Activated naive CD4-positive, alpha-beta T cell treated with anti-CD3 and anti-CD28 coated beads, Interleukin-2, amount 50 U/mL, for 72 hours (primary cell): ENCODE data around the gene DIS3L2. TPM values are rescaled to one million over a fixed set of nuclear protein-coding genes. Genes with fewer than 3 reads are reported as not detected.

Source experiments
- ATAC-seq, 2 donors: fragments of 150-1000 bp; cut with Tn5 transposase; 2 replicates each; pipeline ENCODE4 v1.10.0; 2021; ENCODE audit warnings: mild to moderate bottlenecking in 2 of 2, moderate library complexity in 2 of 2
- DNase-seq, 2 donors: peaks; one replicate each; pipeline ENCODE4 v3.0.0; 2021 to 2022; ENCODE audit warnings: low spot score in 2 of 2
- H3K27ac Mint-ChIP-seq, 2 donors: one replicate each; pipeline ENCODE4 v1.8.0; 2022; ENCODE audit warnings: mild to moderate bottlenecking in 2 of 2, mixed read lengths in 2 of 2
- H3K36me3 Mint-ChIP-seq, 2 donors: one replicate each; pipeline ENCODE4 v1.8.0; 2022; ENCODE audit warnings: mixed read lengths in 2 of 2
- H3K9me3 Mint-ChIP-seq, 2 donors: one replicate each; pipeline ENCODE4 v1.8.0; 2022; ENCODE audit warnings: mixed read lengths in 2 of 2
- total RNA-seq, 2 donors: library from RNA; stranded (reverse); gene quantifications; one replicate each; pipeline ENCODE4 v1.2.3, GENCODE V29; 2022

Gene DIS3L2
- total RNA-seq, 2 donors from 2014 or later = 19.9 to 44.0 TPM

DNA sequence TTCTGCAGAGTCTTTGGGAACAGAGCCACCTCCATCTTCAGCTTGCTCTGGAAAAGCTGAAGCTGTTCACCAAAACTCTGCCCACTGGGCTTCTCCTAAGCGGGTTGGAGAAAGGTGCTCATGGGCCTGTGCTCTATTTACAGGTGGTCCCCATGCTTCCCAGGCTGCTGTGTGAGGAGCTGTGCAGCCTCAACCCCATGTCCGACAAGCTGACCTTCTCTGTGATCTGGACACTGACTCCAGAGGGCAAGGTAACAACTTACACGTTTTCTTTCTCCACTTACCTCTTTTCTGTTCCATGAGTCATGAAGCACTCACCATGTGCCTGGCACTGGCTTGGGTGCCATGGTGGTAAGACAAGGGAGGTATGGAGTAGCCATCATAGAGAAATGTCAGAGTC is 287.6 kb downstream of the DIS3L2 start:
- Mint-ChIP-seq H3K27ac (no peak overlapping the region), H3K9me3 (no peaks in the 10 kb centered on the region), H3K36me3 (peaks cover 0 to 5% of the 10 kb centered on the region in 2 donors)
- ATAC-seq (no peak), DNase-seq (no peak)

DNA sequence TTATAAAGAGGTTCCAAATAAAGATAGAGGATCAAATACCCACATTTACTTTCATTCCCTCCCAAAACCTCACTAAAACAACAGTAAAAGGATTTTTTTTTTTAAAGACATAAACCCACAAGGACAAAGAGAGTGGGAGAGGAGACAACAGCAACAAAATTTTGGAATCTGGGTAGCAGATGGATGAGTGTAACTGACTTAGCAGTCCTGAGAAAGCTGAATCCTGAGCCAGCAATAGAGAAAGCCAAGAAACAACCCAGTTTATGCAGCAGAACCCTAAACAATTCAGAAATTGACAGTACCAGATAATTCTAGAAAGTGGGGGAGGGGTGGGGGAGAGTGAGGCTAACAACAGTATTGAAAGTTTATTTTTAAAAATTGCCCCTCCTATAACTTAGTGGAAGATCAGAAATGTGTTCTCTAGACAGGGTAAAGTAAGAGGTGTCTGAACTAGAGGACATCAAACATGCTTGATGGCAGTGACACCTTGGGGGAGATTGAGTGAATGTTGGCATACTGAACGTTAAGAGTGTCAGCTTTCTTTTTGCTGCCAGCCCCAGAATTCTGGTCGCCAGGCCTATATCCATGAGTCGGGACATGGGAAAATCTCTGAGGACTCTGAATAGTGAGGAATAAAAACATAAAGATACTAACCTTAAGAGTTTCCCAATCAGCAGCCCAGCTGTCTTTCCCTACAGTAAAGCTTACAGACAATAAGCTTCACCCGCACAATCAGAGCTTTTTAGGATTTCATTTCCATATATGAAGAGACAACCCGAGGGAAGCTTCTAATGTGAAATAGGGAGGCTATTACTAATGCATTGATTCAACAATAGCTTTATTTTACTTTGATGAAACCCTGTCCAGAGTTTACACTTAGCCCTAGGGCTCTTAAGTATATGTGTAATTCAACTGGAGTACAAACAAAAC is 289.0 kb downstream of the DIS3L2 start:
- Mint-ChIP-seq H3K9me3 (no peaks in the 10 kb centered on the region), H3K27ac (peak overlapping the region; percentile 10 to 34), H3K36me3 (peaks cover 0 to 5% of the 10 kb centered on the region in 2 donors)
- DNase-seq (no peak), ATAC-seq (no peak)

GRCh38 chr2:232255033-232255432 is 293.5 kb downstream of the DIS3L2 start:
- no peaks in the 10 kb centered on the region for H3K9me3 Mint-ChIP-seq
- no peak overlapping the region for H3K27ac Mint-ChIP-seq
- ATAC-seq (no peak), DNase-seq (no peak)
- peaks cover 0 to 9% of the 10 kb centered on the region in 2 donors for H3K36me3 Mint-ChIP-seq

DNA sequence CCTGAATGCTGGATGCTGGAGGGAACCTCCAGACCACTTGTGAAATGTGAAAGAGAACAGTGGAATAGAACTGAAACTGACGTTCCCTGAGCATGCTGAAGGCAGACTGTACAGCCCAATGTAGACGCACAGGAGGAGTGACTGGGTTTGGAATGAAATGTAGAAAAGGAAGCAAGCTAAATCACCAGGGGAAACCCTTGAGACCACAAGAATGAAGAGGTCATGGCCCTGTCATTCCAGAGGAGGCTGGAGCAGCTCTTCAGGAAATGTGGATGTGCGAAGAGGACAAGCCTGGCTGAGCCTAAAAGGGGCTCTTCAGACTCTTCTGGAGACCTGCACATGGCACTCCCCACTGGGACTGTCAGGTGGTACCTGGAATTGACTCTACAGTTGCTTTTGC is 298.6 kb downstream of the DIS3L2 start:
- Mint-ChIP-seq H3K9me3 (no peaks in the 10 kb centered on the region), H3K36me3 (peaks cover 0 to 10% of the 10 kb centered on the region in 2 donors)
- ATAC-seq = no peak

DNA sequence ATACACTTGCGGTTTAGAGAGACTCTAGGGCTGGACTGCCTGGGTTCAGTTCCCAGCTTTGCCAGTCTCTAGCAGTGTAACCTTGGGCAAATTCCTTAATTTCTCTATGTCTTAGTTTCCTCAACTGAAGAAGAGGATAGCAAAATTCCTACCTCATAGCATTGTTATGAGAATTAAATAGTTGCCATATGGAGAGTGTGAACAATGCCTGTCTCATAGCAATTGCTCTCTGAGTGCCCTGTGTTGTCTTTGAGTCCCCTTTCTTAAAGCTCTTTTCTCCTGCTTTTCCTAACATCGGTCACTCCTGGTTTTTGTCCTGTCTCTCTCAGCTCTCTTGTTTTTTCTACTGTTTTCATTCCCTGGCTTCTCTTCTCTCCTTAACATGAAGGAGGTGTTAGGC is 300.3 kb downstream of the DIS3L2 start:
- H3K36me3 Mint-ChIP-seq = peaks cover 0 to 10% of the 10 kb centered on the region in 2 donors
- peak overlapping the region; percentile 15 to 66 for H3K27ac Mint-ChIP-seq
- DNase-seq = no peak
- ATAC-seq = no peak
- H3K9me3 Mint-ChIP-seq = no peaks in the 10 kb centered on the region

More for the DNA sequence above, 298.6 kb downstream of the DIS3L2 start:
- no peak overlapping the region for H3K27ac Mint-ChIP-seq
- DNase-seq = no peak

DNA sequence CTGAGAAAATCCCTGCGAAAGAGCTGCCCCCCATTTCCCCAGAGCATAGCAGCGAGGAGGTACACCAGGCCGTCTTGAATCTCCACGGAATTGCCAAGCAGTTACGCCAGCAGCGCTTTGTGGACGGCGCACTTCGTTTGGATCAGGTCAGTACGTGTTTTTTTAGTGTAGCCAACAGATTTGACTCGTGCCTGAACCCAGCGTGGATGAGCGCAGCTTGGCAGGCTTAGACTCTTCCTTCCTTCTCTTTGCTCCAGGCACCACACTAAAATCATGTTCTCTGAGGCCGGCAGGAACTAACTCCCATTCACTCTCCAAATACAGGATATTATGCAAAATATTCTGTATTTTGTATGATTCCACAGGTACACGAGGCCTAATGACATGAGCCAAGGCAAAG is 301.8 kb downstream of the DIS3L2 start:
- ATAC-seq (no peak), DNase-seq (no peak)
- H3K36me3 Mint-ChIP-seq = peaks cover 0 to 10% of the 10 kb centered on the region in 2 donors
- H3K9me3 Mint-ChIP-seq = no peaks in the 10 kb centered on the region
- H3K27ac Mint-ChIP-seq = no peak overlapping the region

DNA sequence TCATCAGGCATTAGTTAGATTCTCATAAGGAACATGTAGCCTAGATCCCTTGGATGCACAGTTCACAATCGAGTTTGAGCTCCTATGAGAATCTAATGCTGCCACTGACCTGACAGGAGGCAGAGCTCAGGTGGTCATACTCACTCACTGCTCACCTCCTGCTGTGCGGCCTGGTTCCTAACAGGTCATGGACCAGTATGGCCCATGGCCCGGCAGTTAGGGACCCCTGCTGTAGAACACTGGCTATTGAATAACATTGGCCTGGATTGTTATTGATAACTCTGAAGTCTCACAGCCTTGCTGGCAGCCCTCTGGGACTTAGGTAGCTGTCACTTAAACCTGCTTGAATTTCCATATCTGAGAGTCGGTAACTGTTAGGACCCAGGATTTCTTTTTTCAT is 302.6 kb downstream of the DIS3L2 start:
- no peak for DNase-seq
- peak overlapping the region in 1 of 2 donors; percentile 65 for H3K27ac Mint-ChIP-seq
- H3K9me3 Mint-ChIP-seq = no peaks in the 10 kb centered on the region
- H3K36me3 Mint-ChIP-seq = peaks cover 0 to 10% of the 10 kb centered on the region in 2 donors
- no peak for ATAC-seq

DNA sequence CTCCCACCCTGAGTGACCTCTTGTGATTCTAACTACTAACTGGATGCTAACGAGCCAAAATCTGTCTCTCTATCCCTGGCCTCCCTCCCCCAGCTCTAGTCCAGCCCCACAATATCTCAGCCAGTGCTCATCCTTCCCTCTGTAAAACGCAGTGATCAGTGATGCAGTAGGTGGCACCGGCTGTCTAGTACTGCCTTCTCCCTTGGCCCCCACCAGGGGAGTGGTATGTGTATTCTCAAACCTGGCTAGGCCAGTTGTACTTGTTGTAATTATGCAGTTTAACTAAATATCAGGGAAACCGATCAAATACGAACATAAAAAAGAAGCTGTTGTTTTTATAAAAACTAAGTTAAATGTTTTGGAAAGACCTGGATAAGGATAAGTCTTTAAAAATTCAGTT is 303.8 kb downstream of the DIS3L2 start:
- no peak for ATAC-seq
- no peak for DNase-seq
- H3K27ac Mint-ChIP-seq = no peak overlapping the region
- H3K36me3 Mint-ChIP-seq = peaks cover 0 to 5% of the 10 kb centered on the region in 2 donors
- H3K9me3 Mint-ChIP-seq = no peaks in the 10 kb centered on the region

- Mint-ChIP-seq H3K36me3 (no peaks in the 10 kb centered on the region), H3K27ac (no peak overlapping the region), H3K9me3 (no peaks in the 10 kb centered on the region)
- ATAC-seq (no peak), DNase-seq (no peak)
Measured at GRCh38 chr2:232268636-232269165, 307.2 kb downstream of the DIS3L2 start.

DNA sequence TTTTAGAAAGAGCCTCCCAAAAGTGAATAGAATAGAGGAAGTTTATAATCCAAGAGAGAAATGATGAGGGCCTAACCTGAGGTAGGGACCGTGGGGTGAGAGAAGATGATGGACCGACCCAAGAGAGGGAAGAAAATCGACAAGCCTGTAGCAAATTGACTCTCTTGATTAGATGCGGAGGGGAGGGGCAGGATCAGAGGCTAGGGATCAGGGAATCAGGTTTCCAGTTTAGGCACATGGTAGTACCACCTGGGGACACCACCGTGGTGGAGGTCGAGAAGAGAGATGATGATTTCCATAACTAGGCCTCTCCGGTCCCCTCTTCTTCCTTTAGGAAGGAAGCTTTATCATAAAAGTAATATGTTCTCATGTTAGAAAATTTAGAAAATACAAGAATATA is 308.4 kb downstream of the DIS3L2 start:
- Mint-ChIP-seq H3K27ac (peak overlapping the region in 1 of 2 donors; percentile 15), H3K9me3 (no peaks in the 10 kb centered on the region), H3K36me3 (no peaks in the 10 kb centered on the region)
- ATAC-seq (no peak), DNase-seq (no peak)

DNA sequence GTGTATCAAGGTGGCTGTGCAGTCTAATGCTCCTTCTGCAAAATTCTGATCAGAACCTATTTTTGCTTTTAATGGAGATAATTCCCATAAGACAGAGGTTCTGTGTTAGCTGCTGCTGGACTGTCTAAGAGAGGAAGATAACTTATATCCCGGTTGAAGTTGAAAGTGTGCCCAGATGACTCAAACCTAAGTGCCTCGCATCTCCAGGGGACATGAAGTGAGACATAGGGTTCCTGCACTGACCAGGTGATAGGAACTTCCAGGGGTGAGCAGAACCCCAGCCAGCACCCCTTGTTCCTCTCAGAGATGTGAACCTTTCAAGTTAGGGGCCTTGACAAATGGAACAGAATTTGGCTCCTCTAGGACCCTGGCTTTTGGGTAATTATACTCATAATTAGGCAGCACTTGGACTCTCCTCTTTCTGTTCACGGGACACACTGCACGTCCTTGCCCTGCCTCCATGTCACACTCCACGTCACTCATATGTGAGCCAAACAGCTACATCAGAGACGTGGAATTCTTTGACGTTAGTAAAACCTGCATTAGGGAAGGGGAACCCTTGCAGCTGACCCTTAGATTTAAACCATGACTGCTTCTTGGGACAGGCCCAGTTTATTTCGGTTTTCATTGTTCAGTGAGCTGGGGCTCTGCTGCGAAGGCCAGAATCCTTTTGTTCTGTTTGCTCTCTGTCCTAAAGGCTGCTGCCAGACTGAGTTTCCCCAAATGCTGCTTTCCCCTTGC is 312.6 kb downstream of the DIS3L2 start:
- peaks cover 1 to 9% of the 10 kb centered on the region in 2 donors for H3K36me3 Mint-ChIP-seq
- ATAC-seq (no peak), DNase-seq (no peak)
- peak overlapping the region; percentile 2 to 10 for H3K27ac Mint-ChIP-seq
- no peaks in the 10 kb centered on the region for H3K9me3 Mint-ChIP-seq

GRCh38 chr2:232275670-232276069 is 314.2 kb downstream of the DIS3L2 start:
- ATAC-seq (no peak), DNase-seq (no peak)
- peak overlapping the region; percentile 59 to 65 for H3K27ac Mint-ChIP-seq
- H3K36me3 Mint-ChIP-seq = peaks cover 9 to 16% of the 10 kb centered on the region in 2 donors
- peaks cover 0 to 3% of the 10 kb centered on the region in 2 donors for H3K9me3 Mint-ChIP-seq

DNA sequence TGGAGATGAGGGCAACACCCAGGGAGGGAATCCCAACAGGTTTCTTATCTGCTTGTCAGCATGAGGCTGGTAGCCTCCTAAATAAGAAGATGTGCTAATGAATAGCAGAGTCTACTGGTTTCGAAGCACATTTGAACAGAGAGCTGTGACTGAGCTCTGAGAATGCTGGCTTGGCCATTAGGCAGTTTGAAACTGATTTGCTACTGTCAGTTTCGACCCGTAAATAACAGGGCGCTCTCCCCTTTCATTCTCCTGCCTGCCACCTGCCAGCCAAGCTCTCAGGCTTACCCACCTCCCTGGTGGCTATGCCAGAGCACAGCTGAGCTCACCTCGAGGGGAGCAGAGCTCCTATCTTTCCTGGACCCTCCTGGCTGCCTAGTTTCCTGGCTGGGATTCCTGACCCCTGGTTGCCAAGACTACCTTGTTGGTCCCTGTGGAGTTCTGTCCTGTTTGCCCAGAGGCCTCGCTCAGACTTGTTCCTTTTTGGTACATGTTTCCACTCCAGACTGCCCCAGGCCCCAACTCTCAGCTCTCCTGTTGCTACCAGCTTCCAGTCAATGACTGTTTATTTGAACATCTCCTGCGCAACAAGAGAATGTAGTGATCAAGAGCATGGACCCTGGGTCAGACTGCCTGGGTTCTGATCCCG is 314.7 kb downstream of the DIS3L2 start:
- Mint-ChIP-seq H3K27ac (peak overlapping the region; percentile 59 to 72), H3K9me3 (peaks cover 0 to 3% of the 10 kb centered on the region in 2 donors), H3K36me3 (peaks cover 9 to 18% of the 10 kb centered on the region in 2 donors)
- DNase-seq (no peak), ATAC-seq (no peak)

DNA sequence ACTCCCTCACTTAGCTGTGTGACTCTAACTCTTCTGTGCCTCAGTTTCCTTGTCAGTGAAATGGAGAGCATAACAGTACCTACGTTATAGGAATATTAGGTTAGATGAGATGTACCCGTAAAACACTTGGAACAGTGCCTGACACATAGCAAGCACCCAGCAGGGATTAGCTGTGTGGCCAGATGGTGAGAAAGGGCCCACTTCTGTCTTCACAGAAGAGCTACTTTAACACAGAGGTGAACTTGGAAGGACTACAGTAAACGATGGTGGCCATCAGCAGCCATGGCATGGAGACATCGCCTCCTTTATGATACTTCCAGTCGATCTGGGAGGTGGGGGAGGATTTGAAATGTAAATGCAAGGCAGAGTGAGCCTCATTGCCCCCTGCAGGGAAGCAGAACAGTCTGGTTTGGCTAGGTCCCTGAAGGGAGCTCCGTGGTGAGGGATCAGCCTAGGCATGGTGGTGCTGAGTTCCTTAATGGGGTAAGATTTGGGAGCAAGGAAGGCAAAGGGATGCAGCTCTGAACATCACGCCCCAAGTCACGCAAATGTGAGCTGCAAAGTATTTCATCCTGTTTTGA is 315.3 kb downstream of the DIS3L2 start:
- Mint-ChIP-seq H3K36me3 (peaks cover 9 to 18% of the 10 kb centered on the region in 2 donors), H3K9me3 (peaks cover 0 to 3% of the 10 kb centered on the region in 2 donors), H3K27ac (peak overlapping the region in 1 of 2 donors; percentile 59)
- ATAC-seq = no peak
- no peak for DNase-seq

- peaks cover 9 to 18% of the 10 kb centered on the region in 2 donors for H3K36me3 Mint-ChIP-seq
- DNase-seq (no peak), ATAC-seq (no peak)
- peaks cover 0 to 3% of the 10 kb centered on the region in 2 donors for H3K9me3 Mint-ChIP-seq
- no peak overlapping the region for H3K27ac Mint-ChIP-seq
Measured at GRCh38 chr2:232278534-232278933, 317.0 kb downstream of the DIS3L2 start.

DNA sequence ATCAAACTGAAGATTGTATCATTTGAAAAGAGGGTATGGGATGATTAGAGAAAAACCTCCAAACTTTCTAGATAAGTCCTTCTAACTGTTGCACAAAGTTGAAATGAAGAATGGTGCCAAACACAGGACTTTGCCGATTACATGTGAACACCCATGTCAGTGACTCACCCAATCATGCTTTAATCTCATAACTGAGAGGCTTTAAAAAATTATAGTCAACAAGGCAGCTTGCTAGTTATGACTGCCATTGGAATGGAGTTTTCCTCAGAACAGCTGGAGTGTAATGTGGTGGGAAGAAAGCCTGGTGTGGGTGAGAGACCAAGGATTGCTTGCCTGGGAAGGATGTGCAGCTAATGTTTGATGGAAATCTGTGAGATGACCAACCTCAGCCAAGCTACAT is 318.8 kb downstream of the DIS3L2 start:
- DNase-seq = no peak
- ATAC-seq = no peak
- Mint-ChIP-seq H3K27ac (peak overlapping the region in 1 of 2 donors; percentile 46), H3K36me3 (peaks cover 9 to 18% of the 10 kb centered on the region in 2 donors), H3K9me3 (peaks cover 0 to 3% of the 10 kb centered on the region in 2 donors)
